Fibroblast of lung (primary cell): ENCODE results near the gene TENT4A. TPM values are rescaled to one million over a fixed set of nuclear protein-coding genes. Genes with fewer than 3 reads are reported as not detected.
A peak's percentile ranks its signal among the peaks of the same experiment; 100 is the strongest.

ENCODE experiments used
- DNase-seq, 2 donors: peaks; one replicate each; pipeline versions ENCODE4 v3.0.0 to v3.0.0-alpha.2; 2010; ENCODE audit warnings: low read depth in 2 of 2
- H2AFZ ChIP-seq: 2 replicates; pipeline ENCODE4 v1.5.1; 2012; ENCODE audit warnings: low read length, control low read depth, inconsistent platforms
- H3K27ac ChIP-seq: 2 replicates; pipeline ENCODE4 v1.5.1; 2011; ENCODE audit warnings: low read length, control low read depth; ENCODE audit not compliant: insufficient read depth
- H3K27me3 ChIP-seq: 2 replicates; pipeline ENCODE4 v1.5.1; 2011; ENCODE audit warnings: mild to moderate bottlenecking, low read length; ENCODE audit not compliant: control insufficient read depth, insufficient read depth
- H3K36me3 ChIP-seq: 2 replicates; pipeline ENCODE4 v1.5.1; 2011; ENCODE audit warnings: low read length; ENCODE audit not compliant: control insufficient read depth, insufficient read depth
- H3K4me1 ChIP-seq: 2 replicates; pipeline ENCODE4 v1.5.1; 2011; ENCODE audit warnings: low read length; ENCODE audit not compliant: control insufficient read depth, insufficient read depth; ENCODE audit errors: extremely low read depth
- H3K4me2 ChIP-seq: 2 replicates; pipeline ENCODE4 v1.5.1; 2011; ENCODE audit warnings: low read length, control low read depth; ENCODE audit not compliant: insufficient read depth; ENCODE audit errors: extremely low read depth
- H3K4me3 ChIP-seq, 4 experiments: fragments of 200-600 bp in 1 of 4; sonication (generic) in 1 of 4; replicated peaks in 1 of 4; 2 replicates each; pipeline ENCODE4 v1.5.1; 2011 to 2016; ENCODE audit warnings: low read length in 4 of 4, low read depth in 3 of 4, mild to moderate bottlenecking in 3 of 4, control low read depth in 2 of 4, inconsistent platforms in 1 of 4, mixed read lengths in 1 of 4; ENCODE audit not compliant: insufficient read depth in 1 of 4; ENCODE audit errors: control extremely low read depth in 1 of 4
- H3K79me2 ChIP-seq: 2 replicates; pipeline ENCODE4 v1.5.1; 2012; ENCODE audit warnings: mild to moderate bottlenecking, low read length, inconsistent platforms; ENCODE audit not compliant: control insufficient read depth, insufficient read depth
- H3K9ac ChIP-seq: 2 replicates; pipeline ENCODE4 v1.5.1; 2011; ENCODE audit warnings: mild to moderate bottlenecking, low read length, control low read depth; ENCODE audit not compliant: insufficient read depth
- H3K9me3 ChIP-seq: 2 replicates; pipeline ENCODE4 v1.5.1; 2012; ENCODE audit warnings: low read depth, low read length; ENCODE audit not compliant: control insufficient read depth, insufficient read depth
- H4K20me1 ChIP-seq: 2 replicates; pipeline ENCODE4 v1.5.1; 2011; ENCODE audit warnings: low read length; ENCODE audit not compliant: control insufficient read depth, insufficient read depth; ENCODE audit errors: extremely low read depth
- EZH2 ChIP-seq: IDR thresholded peaks from 2 replicates; pipeline ENCODE4 v1.5.1; 2012; ENCODE audit warnings: low read length, control low read depth, mild to moderate bottlenecking; ENCODE audit errors: missing control alignments
- polyA plus RNA-seq, 2 donors: library from polyadenylated mRNA; depleted of rRNA in 1 of 2; stranded (reverse) in 1 of 2; unstranded in 1 of 2; fragments of >200 nt; gene quantifications; 2 replicates each; pipeline ENCODE4 v1.2.1, GENCODE V29; 2011 to 2012; ENCODE audit warnings: missing spikeins in 1 of 2
- total RNA-seq: library from RNA; depleted of rRNA; stranded (reverse); fragments of >200 nt; gene quantifications from 2 replicates; pipeline ENCODE4 v1.2.1, GENCODE V29; 2014
- TF ChIP-seq, protein P1 (sequence below), 2 donors: IDR thresholded peaks in 1 of 2; conservative IDR thresholded peaks in 1 of 2; 1 replicate in 1 of 2; 2 replicates in 1 of 2; pipeline ENCODE4 v1.5.1; 2011 to 2012; ENCODE audit warnings: low read length in 2 of 2, control low read depth in 1 of 2, inconsistent platforms in 1 of 2, low read depth in 1 of 2, mild to moderate bottlenecking in 1 of 2

The TENT4A gene
- total and polyA plus RNA-seq, 2 donors (not counting 1 experiment from before 2014, with no cell fraction given): 3.1 to 10.4 TPM

DNA sequence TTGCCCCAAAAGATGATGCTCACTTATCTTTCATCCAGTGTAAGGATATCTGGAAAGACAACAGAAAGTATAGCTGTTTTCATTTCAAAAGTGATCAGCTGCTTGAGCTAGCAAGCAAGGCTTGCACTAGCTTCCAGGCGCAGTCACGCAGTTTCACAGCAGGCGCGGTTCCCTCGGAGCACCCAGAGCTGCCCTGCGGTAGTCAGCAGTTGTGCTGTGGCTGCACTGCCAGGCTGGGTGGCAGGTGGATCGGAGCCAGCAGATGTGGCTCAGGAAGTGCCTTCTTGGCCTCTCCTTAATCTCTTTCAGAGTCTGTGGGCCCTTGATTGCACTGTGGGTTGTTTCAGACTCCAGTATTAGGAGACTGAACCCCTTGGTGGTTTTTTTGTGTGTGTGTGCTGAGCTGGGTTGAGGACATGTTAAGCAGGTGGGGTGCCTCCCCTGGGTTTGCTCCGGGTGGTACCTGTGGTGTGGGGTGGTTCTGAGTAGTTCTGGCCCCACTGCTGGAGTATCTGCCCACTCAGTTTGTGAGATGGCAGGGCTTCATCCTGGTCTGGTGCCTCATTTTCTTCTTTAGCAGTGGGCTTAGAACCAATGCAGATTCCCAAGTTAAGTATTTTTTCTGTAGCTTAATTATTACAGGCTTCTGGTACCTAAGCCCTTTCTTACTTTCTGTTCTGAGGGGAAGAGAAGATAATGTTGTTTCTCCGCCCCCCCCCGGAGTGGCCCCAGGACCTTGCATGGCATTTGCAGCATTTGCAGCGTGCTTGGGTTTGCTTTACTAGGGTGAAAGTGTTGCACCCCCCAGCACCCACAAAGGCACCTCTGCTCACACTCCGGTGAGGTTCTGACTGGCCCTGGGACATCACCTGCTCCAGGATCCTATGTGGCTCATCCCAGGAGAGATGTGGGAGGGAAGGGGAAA, 16.4 kb downstream of the TENT4A start:
- Histone ChIP-seq H3K4me3 (no peak overlapping the region), H3K4me2 (no peak overlapping the region), H3K27me3 (no peaks in the 10 kb centered on the region), H3K79me2 (peaks cover 94% of the 10 kb centered on the region), H3K27ac (no peak overlapping the region), H3K9me3 (no peaks in the 10 kb centered on the region), H4K20me1 (no peaks in the 10 kb centered on the region), H3K9ac (no peak overlapping the region), H3K36me3 (no peaks in the 10 kb centered on the region), H2AFZ (no peak overlapping the region), H3K4me1 (peaks cover 29% of the 10 kb centered on the region)
- DNase-seq: no peak
- TF ChIP-seq, protein P1, sequence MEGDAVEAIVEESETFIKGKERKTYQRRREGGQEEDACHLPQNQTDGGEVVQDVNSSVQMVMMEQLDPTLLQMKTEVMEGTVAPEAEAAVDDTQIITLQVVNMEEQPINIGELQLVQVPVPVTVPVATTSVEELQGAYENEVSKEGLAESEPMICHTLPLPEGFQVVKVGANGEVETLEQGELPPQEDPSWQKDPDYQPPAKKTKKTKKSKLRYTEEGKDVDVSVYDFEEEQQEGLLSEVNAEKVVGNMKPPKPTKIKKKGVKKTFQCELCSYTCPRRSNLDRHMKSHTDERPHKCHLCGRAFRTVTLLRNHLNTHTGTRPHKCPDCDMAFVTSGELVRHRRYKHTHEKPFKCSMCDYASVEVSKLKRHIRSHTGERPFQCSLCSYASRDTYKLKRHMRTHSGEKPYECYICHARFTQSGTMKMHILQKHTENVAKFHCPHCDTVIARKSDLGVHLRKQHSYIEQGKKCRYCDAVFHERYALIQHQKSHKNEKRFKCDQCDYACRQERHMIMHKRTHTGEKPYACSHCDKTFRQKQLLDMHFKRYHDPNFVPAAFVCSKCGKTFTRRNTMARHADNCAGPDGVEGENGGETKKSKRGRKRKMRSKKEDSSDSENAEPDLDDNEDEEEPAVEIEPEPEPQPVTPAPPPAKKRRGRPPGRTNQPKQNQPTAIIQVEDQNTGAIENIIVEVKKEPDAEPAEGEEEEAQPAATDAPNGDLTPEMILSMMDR (conservative IDR thresholded peaks at IDR 0.05 in 1 of 2, IDR thresholded peaks at IDR 0.05 in 1 of 2; ENCODE audit: low read depth in 1 of 2, low read length in 2 of 2): no peak
- TF ChIP-seq EZH2: no peak

DNA sequence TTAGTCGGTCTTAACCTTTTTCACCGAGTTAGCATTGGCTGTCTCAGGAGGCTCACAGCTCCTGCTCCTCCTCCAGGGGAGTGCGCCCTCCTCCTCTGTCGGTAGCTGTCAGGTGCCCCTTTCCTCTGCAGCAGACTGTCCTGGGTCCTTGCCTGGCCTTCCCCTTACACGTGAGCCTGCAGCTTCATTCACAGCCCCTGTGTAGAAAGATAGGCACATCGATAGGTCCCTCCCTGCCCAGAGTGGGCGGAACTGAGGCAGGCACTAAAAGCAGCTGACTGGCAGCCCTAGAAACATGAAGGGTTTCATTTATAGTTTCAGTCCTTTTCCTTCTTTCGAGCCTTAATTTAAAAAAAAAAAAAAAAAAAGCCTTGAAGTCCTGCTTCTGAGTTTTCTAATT, 17.2 kb downstream of the TENT4A start:
- H3K9me3 ChIP-seq: no peaks in the 10 kb centered on the region
- H3K4me1 ChIP-seq: peaks cover 29% of the 10 kb centered on the region
- no peak overlapping the region for H2AFZ ChIP-seq
- no peaks in the 10 kb centered on the region for H3K36me3 ChIP-seq
- TF ChIP-seq, protein P1 (conservative IDR thresholded peaks at IDR 0.05 in 1 of 2, IDR thresholded peaks at IDR 0.05 in 1 of 2; ENCODE audit: low read depth in 1 of 2, low read length in 2 of 2): no peak
- TF ChIP-seq EZH2: no peak
- H3K9ac ChIP-seq: no peak overlapping the region
- H3K27ac ChIP-seq: no peak overlapping the region
- no peak overlapping the region for H3K4me3 ChIP-seq
- peaks cover 96% of the 10 kb centered on the region for H3K79me2 ChIP-seq
- no peaks in the 10 kb centered on the region for H3K27me3 ChIP-seq
- no peak for DNase-seq
- H3K4me2 ChIP-seq: no peak overlapping the region
- H4K20me1 ChIP-seq: no peaks in the 10 kb centered on the region

DNA sequence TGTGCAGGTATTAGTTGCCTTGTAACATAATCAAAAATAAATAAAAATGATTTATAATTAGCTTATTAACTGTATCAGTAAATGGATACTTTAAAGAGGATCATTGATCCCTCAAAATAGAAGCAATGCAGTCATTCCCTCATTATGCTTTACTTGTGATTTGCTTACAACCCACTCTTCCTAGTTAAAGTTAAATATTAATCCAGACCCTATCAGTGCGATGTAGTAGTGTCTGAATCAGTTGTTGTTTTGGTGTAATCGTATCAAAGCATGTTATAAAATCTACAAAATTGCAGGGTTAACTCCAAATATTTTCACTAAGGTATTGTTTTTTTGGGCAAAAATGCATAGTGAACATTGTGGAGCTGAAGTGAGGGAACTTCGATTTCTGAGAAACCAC, 17.6 kb downstream of the TENT4A start:
- H3K9me3 ChIP-seq: no peaks in the 10 kb centered on the region
- H3K4me2 ChIP-seq: no peak overlapping the region
- H3K4me1 ChIP-seq: peaks cover 29% of the 10 kb centered on the region
- H2AFZ ChIP-seq: no peak overlapping the region
- no peak for TF ChIP-seq EZH2
- TF ChIP-seq, protein P1 (conservative IDR thresholded peaks at IDR 0.05 in 1 of 2, IDR thresholded peaks at IDR 0.05 in 1 of 2; ENCODE audit: low read depth in 1 of 2, low read length in 2 of 2): no peak
- no peaks in the 10 kb centered on the region for H3K36me3 ChIP-seq
- no peak overlapping the region for H3K9ac ChIP-seq
- peak overlapping the region; percentile 29 for H3K27ac ChIP-seq
- no peak overlapping the region for H3K4me3 ChIP-seq
- peaks cover 95% of the 10 kb centered on the region for H3K79me2 ChIP-seq
- DNase-seq: no peak
- H4K20me1 ChIP-seq: no peaks in the 10 kb centered on the region
- no peaks in the 10 kb centered on the region for H3K27me3 ChIP-seq
